DOHH2 (cell line): ENCODE results near the gene STYK1.

ENCODE experiments used
- CTCF ChIP-seq: fragments of 200-600 bp; sonication (generic); IDR thresholded peaks from one replicate; pipeline ENCODE4 v1.5.1; 2014; ENCODE audit warnings: antibody characterized with exemption, mild to moderate bottlenecking, low read depth, low read length; ENCODE audit not compliant: poor library complexity, severe bottlenecking
- EZH2phosphoT487 ChIP-seq: fragments of 200-600 bp; sonication (generic); IDR thresholded peaks from 2 replicates; pipeline ENCODE4 v1.6.1; 2017; ENCODE audit warnings: borderline replicate concordance, mild to moderate bottlenecking, antibody characterized with exemption, low read length, moderate library complexity, mixed read lengths

GRCh38 chr12:10638728-10639127 is 35.1 kb downstream of the STYK1 start:
- no peak for TF ChIP-seq CTCF
- no peak for TF ChIP-seq EZH2phosphoT487
